Prostate gland (tissue), 2 donors: ENCODE measurements around the gene FHOD3.

Experiments used
- CTCF ChIP-seq, 4 experiments: fragments of 200-600 bp in 2 of 4; fragments of 450-650 bp in 2 of 4; sonication (generic) in 2 of 4; IDR thresholded peaks; 1 replicate in 3 of 4; 2 replicates in 1 of 4; pipeline ENCODE4 v1.5.1; 2016 to 2019; ENCODE audit warnings: antibody characterized with exemption in 4 of 4, mild to moderate bottlenecking in 2 of 4, moderate library complexity in 2 of 4
- POLR2A ChIP-seq: fragments of 450-650 bp; IDR thresholded peaks from one replicate; pipeline ENCODE4 v1.6.1; 2016; ENCODE audit warnings: antibody characterized with exemption, mild to moderate bottlenecking

- TF ChIP-seq POLR2A (no peak), CTCF (IDR thresholded peaks at IDR 0.05) (no peak)
Measured at GRCh38 chr18:36406805-36407204, 109.3 kb downstream of the FHOD3 start.
